ENCODE results near the gene TMEM45A. TPM values are rescaled to one million over a fixed set of nuclear protein-coding genes. Genes with fewer than 3 reads are reported as not detected.
A peak's percentile ranks its signal among the peaks of the same experiment; 100 is the strongest.

The TMEM45A gene
- total RNA-seq, 1 experiment from 2014 or later: 10.1 TPM

- Histone ChIP-seq H4K20me1 (ENCODE audit: control insufficient read depth, insufficient read depth, insufficient read length) (no peaks in the 10 kb centered on the region), H3K23me2 (ENCODE audit: insufficient read length, low read depth, low read length, poor library complexity, severe bottlenecking) (no peaks in the 10 kb centered on the region), H3K4ac (ENCODE audit: low read depth, low read length) (no peak overlapping the region), H3K27ac (ENCODE audit: insufficient read length, low read depth, low read length) (no peak overlapping the region), H3K79me2 (ENCODE audit: insufficient read depth, low read length) (no peaks in the 10 kb centered on the region), H4K91ac (ENCODE audit: insufficient read length, low read depth, low read length) (no peak overlapping the region), H2BK20ac (ENCODE audit: low read depth, low read length, poor library complexity, severe bottlenecking) (no peak overlapping the region), H3K4me2 (ENCODE audit: insufficient read depth, insufficient read length, low read length) (no peak overlapping the region), H2BK120ac (ENCODE audit: low read depth, low read length, poor library complexity, severe bottlenecking) (no peak overlapping the region), H3K27me3 (ENCODE audit: insufficient read depth, low read length) (no peaks in the 10 kb centered on the region), H4K8ac (replicated peaks; ENCODE audit: insufficient read length, low read depth, low read length) (no peak overlapping the region), H3T11ph (ENCODE audit: low read length) (no peak overlapping the region), H2AFZ (ENCODE audit: low read length) (peak overlapping the region; percentile 75), H3K14ac (ENCODE audit: insufficient read depth, low read length) (no peak overlapping the region), H2BK12ac (ENCODE audit: insufficient read length, low read depth, low read length) (no peak overlapping the region), H3K18ac (ENCODE audit: insufficient read length, low read depth, low read length) (no peak overlapping the region), H4K5ac (ENCODE audit: insufficient read length, low read depth, low read length) (no peak overlapping the region), H2BK5ac (ENCODE audit: insufficient read length, low read length) (no peak overlapping the region), H3K4me1 (ENCODE audit: insufficient read depth, low read length) (peaks cover 3% of the 10 kb centered on the region; the same call in 1 of the 2 replicates), H3K9me3 (ENCODE audit: control insufficient read depth, low read depth, low read length) (no peaks in the 10 kb centered on the region), H2BK15ac (ENCODE audit: low read depth, low read length) (no peak overlapping the region), H3K23ac (ENCODE audit: insufficient read length, low read depth, low read length) (no peak overlapping the region), H2AK5ac (ENCODE audit: insufficient read length, low read length) (no peak overlapping the region), H3K9ac (ENCODE audit: extremely low read depth, insufficient read length, low read length) (no peak overlapping the region), H3K79me1 (ENCODE audit: insufficient read depth, low read depth, low read length, poor library complexity, severe bottlenecking) (no peaks in the 10 kb centered on the region), H3K56ac (ENCODE audit: insufficient read length, low read depth, low read length) (no peak overlapping the region)
- no CpG with 5 or more reads among the region's 5 CpGs for WGBS (ENCODE audit: extremely low coverage, insufficient read length, low lambda C conversion rate)
- peaks cover 27% of the 10 kb centered on the region in 2 experiments for H3K4me1 Mint-ChIP-seq
- DNase-seq: peak; percentile 39
- 0 out of 7 replicates have a peak overlapping the region, but pooled peaks of 1 of the 3 experiments have one; percentile 59 for H3K27ac Mint-ChIP-seq
- H3K4me3 Mint-ChIP-seq: no peak overlapping the region
- no peaks in the 10 kb centered on the region; the same call in 1 of the 2 replicates for H3K27me3 Mint-ChIP-seq (ENCODE audit: low read depth)
- peaks cover 4 to 7% of the 10 kb centered on the region in 2 experiments; a peak in 4 of 5 replicates for H3K9me3 Mint-ChIP-seq
- peak; percentile 64 for TF ChIP-seq CTCF (conservative IDR thresholded peaks at IDR 0.05)
- peaks cover 0 to 8% (median 2%) of the 10 kb centered on the region in 3 experiments; a peak in 2 of 7 replicates for H3K36me3 Mint-ChIP-seq (ENCODE audit: insufficient read depth in 1 of 3, low read depth in 3 of 3)
These were observed 111.0 kb downstream of the TMEM45A start for GRCh38 chr3:100603469-100603868.
